Measurements from ENCODE around the gene CDC42BPB. TPM values are rescaled to one million over a fixed set of nuclear protein-coding genes. Genes with fewer than 3 reads are reported as not detected.

Gene CDC42BPB
- total RNA-seq, 3 donors from 2014 or later (not counting 1 experiment from before 2014, with no cell fraction given), result 0.86 to 2.3 (median 2.0) TPM

DNA sequence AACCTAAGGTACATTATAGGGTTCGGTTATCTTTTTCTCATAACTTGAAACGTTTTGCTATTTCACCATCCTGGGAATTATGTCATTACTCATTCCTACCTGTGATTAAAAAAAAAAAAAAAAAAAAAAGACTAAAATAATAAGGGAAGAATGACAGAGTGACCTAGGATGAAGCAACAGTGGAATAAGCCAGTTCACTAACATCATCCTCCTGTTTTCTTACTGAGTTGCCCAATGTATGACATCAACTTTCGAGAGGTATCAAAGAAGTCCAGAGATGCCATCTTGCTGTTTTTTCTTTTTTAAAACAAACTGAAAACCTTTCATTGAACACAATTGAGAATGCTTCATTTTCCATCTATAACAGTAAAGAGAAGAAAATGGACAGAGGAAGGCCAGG, 92.1 kb downstream of the CDC42BPB start:
- 100% methylated on average over 2 of the region's 3 CpGs for whole genome bisulfite sequencing (ENCODE audit: insufficient coverage)
- Mint-ChIP-seq H3K27me3 (ENCODE audit: low read depth in 2 of 2) (no peaks in the 10 kb centered on the region), H3K9me3 (no peaks in the 10 kb centered on the region), H3K4me1 (no peaks in the 10 kb centered on the region), H3K36me3 (no peaks in the 10 kb centered on the region), H3K4me3 (no peak overlapping the region), H3K27ac (no peak overlapping the region)
- ATAC-seq (no peak), DNase-seq (no peak)
- H3K27me3 ChIP-seq (ENCODE audit: control insufficient read depth, insufficient read depth, low read length), result no peaks in the 10 kb centered on the region
- no peak overlapping the region for H3K4me3 ChIP-seq (ENCODE audit: low read length)
- TF ChIP-seq CTCF (IDR thresholded peaks at IDR 0.05), result no peak
- no peak overlapping the region for H3K27ac ChIP-seq (ENCODE audit: low read length)
- H3K4me1 ChIP-seq (ENCODE audit: control insufficient read depth, insufficient read depth, low read length), result no peaks in the 10 kb centered on the region
- intact Hi-C loops (cut with micrococcal nuclease), result no loop called here
- H3K9me3 ChIP-seq (ENCODE audit: control insufficient read depth, insufficient read depth, low read length), result no peaks in the 10 kb centered on the region
- no peaks in the 10 kb centered on the region for H3K36me3 ChIP-seq (ENCODE audit: control insufficient read depth, insufficient read depth, low read length)

DNA sequence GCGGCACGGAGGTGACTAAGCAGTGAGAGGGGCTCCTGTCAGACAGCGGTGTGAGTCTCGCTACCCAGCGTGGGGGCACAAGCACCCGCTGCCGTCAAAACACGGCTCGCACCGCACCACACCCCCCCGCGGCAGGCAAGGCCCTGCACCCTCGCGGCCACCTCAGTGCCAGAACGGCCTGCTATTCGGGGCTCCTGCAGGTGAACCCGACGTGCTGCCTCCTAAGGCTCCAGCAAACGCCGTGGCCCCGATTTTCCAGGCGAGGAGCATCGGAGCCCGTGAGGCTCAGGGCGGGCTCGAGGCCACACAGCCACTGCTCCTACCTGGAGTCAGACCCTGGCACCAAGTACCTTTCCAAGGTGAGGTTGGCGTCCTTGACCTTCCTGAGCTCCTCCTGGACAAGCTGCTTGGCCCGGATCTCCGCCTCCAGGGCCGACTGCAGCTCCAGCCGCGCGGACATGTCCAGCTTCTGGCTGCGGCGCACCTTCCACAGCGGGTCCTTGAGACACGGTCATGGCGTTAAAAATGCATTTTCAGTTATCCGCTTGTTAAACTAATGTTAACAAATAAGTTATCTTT, 93.1 kb downstream of the CDC42BPB start:
- DNase-seq (no peak), ATAC-seq (no peak)
- Mint-ChIP-seq H3K36me3 (no peaks in the 10 kb centered on the region), H3K27me3 (ENCODE audit: low read depth in 2 of 2) (no peaks in the 10 kb centered on the region), H3K4me1 (no peaks in the 10 kb centered on the region), H3K9me3 (no peaks in the 10 kb centered on the region), H3K4me3 (no peak overlapping the region), H3K27ac (no peak overlapping the region)
- TF ChIP-seq CTCF (IDR thresholded peaks at IDR 0.05), result no peak
- Histone ChIP-seq H3K4me1 (ENCODE audit: control insufficient read depth, insufficient read depth, low read length) (no peaks in the 10 kb centered on the region), H3K4me3 (ENCODE audit: low read length) (no peak overlapping the region), H3K36me3 (ENCODE audit: control insufficient read depth, insufficient read depth, low read length) (no peaks in the 10 kb centered on the region), H3K9me3 (ENCODE audit: control insufficient read depth, insufficient read depth, low read length) (no peaks in the 10 kb centered on the region), H3K27me3 (ENCODE audit: control insufficient read depth, insufficient read depth, low read length) (no peaks in the 10 kb centered on the region), H3K27ac (ENCODE audit: low read length) (no peak overlapping the region)
- 95% methylated on average over 39 of the region's 39 CpGs for WGBS (ENCODE audit: insufficient coverage)
- intact Hi-C loops (cut with micrococcal nuclease), result no loop called here

DNA sequence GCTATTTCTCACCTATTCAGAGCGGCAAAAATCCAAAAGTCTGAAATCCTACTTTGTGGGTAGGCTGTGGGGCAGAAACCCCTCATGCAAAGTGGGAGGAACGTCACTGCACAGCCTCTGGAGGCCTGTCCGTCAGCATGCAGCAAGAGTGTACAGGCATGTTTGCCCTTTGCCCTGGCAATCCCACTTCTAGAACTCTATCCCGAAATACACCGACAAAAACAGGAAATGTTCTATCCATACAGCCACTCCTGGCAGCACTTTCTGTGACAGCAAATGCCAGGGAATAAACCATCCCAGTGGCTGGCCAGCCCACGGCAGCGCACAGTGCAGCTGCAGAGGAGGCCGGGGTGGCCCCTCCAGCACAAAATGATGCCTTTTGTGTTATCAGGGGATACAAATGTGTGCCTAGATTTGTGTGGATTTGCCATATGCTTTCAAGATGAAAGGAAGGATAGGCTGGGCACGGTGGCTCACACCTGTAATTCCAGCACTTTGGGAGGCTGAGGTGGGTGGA, 95.2 kb downstream of the CDC42BPB start:
- no peak for ATAC-seq
- H3K4me1 Mint-ChIP-seq, result no peaks in the 10 kb centered on the region
- H3K36me3 ChIP-seq (ENCODE audit: control insufficient read depth, insufficient read depth, low read length), result no peaks in the 10 kb centered on the region

More for the DNA sequence above, 95.2 kb downstream of the CDC42BPB start:
- intact Hi-C loops (cut with micrococcal nuclease), result no loop called here
- no peak for TF ChIP-seq CTCF (IDR thresholded peaks at IDR 0.05)
- DNase-seq, result no peak
- H3K9me3 ChIP-seq (ENCODE audit: control insufficient read depth, insufficient read depth, low read length), result no peaks in the 10 kb centered on the region
- WGBS (ENCODE audit: insufficient coverage), result 90% methylated on average over 9 of the region's 9 CpGs
- no peaks in the 10 kb centered on the region for H3K4me1 ChIP-seq (ENCODE audit: control insufficient read depth, insufficient read depth, low read length)
- no peaks in the 10 kb centered on the region for H3K27me3 ChIP-seq (ENCODE audit: control insufficient read depth, insufficient read depth, low read length)
- Mint-ChIP-seq H3K27me3 (ENCODE audit: low read depth in 2 of 2) (no peaks in the 10 kb centered on the region), H3K4me3 (no peak overlapping the region), H3K36me3 (no peaks in the 10 kb centered on the region), H3K9me3 (no peaks in the 10 kb centered on the region), H3K27ac (no peak overlapping the region)
- H3K4me3 ChIP-seq (ENCODE audit: low read length), result no peak overlapping the region
- no peak overlapping the region for H3K27ac ChIP-seq (ENCODE audit: low read length)
